ENCODE measurements around the gene CAV1.
A peak's percentile ranks its signal among the peaks of the same experiment; 100 is the strongest.

The CAV1 gene

GRCh38 chr7:116505278-116505677, 19.6 kb upstream of the CAV1 start:
- DNase-seq: no peak

- no peak for DNase-seq
These were observed 19.0 kb upstream of the CAV1 start for GRCh38 chr7:116505823-116506222.

GRCh38 chr7:116509982-116510579, 14.8 kb upstream of the CAV1 start:
- DNase-seq: no peak

- no peak for DNase-seq
These were observed 14.0 kb upstream of the CAV1 start for GRCh38 chr7:116510795-116511194.

GRCh38 chr7:116511552-116512519, 13.0 kb upstream of the CAV1 start:
- no peak for DNase-seq

GRCh38 chr7:116512520-116513188, 12.2 kb upstream of the CAV1 start:
- no peak for DNase-seq

GRCh38 chr7:116515584-116515983, 9.3 kb upstream of the CAV1 start:
- no peak for DNase-seq

GRCh38 chr7:116516324-116516723, 8.5 kb upstream of the CAV1 start:
- no peak for DNase-seq

GRCh38 chr7:116517626-116518025, 7.2 kb upstream of the CAV1 start:
- DNase-seq: no peak

GRCh38 chr7:116518961-116519360, 5.9 kb upstream of the CAV1 start:
- no peak for DNase-seq

GRCh38 chr7:116521046-116521664, 3.7 kb upstream of the CAV1 start:
- DNase-seq: no peak

- DNase-seq: no peak
These were observed 2.6 kb upstream of the CAV1 start for GRCh38 chr7:116522247-116522646.

GRCh38 chr7:116524221-116524608, 621 bp upstream of the CAV1 start:
- no peak for DNase-seq

GRCh38 chr7:116525298-116525912, 569 bp downstream of the CAV1 start:
- no peak for DNase-seq

GRCh38 chr7:116525913-116526861, 1.4 kb downstream of the CAV1 start:
- peak; percentile 48 for DNase-seq

GRCh38 chr7:116526897-116527296, 2.1 kb downstream of the CAV1 start:
- DNase-seq: no peak

- no peak for DNase-seq
These were observed 2.7 kb downstream of the CAV1 start for GRCh38 chr7:116527521-116527920.

- no peak for DNase-seq
These were observed 3.4 kb downstream of the CAV1 start for GRCh38 chr7:116528008-116528789.

GRCh38 chr7:116529250-116529649, 4.4 kb downstream of the CAV1 start:
- DNase-seq: no peak

- DNase-seq: no peak
These were observed 5.4 kb downstream of the CAV1 start for GRCh38 chr7:116530107-116530820.

All from activated effector memory CD4-positive, alpha-beta T cell treated with Interleukin-2 at 50 U/mL for 16 hours (primary cell).